RWPE2 (cell line): ENCODE data around the gene FAM124A.

Source experiments
- ATAC-seq: fragments of 200-7000 bp; cut with Tn5 transposase; 3 replicates; pipeline ENCODE4 v1.9.1; 2021; ENCODE audit warnings: low read depth
- DNase-seq: peaks from one replicate; pipeline ENCODE4 v3.0.0-alpha.2; 2020; ENCODE audit warnings: low spot score
- H3K27ac ChIP-seq: fragments of 450-650 bp; 2 replicates; pipeline ENCODE4 v1.5.1; 2017; ENCODE audit warnings: mild to moderate bottlenecking; ENCODE audit not compliant: poor library complexity, severe bottlenecking
- H3K27me3 ChIP-seq: fragments of 250-450 bp; sonication (Bioruptor Pico); 2 replicates; pipeline ENCODE4 v1.5.1; 2021; ENCODE audit warnings: mild to moderate bottlenecking, moderate library complexity; ENCODE audit not compliant: insufficient read depth, poor library complexity, severe bottlenecking
- H3K36me3 ChIP-seq: fragments of 250-450 bp; sonication (Bioruptor Pico); 2 replicates; pipeline ENCODE4 v1.5.1; 2020; ENCODE audit warnings: low read depth, mild to moderate bottlenecking, moderate library complexity
- H3K4me1 ChIP-seq: fragments of 250-450 bp; sonication (Bioruptor Pico); 2 replicates; pipeline ENCODE4 v1.5.1; 2021; ENCODE audit warnings: mild to moderate bottlenecking, moderate library complexity; ENCODE audit not compliant: insufficient read depth, poor library complexity, severe bottlenecking
- H3K4me3 ChIP-seq: fragments of 250-450 bp; sonication (Bioruptor Pico); 2 replicates; pipeline ENCODE4 v1.5.1; 2021; ENCODE audit warnings: mild to moderate bottlenecking, moderate library complexity; ENCODE audit not compliant: severe bottlenecking
- H3K9me3 ChIP-seq: fragments of 250-450 bp; sonication (Bioruptor Pico); 2 replicates; pipeline ENCODE4 v1.5.1; 2021; ENCODE audit warnings: mild to moderate bottlenecking, moderate library complexity; ENCODE audit not compliant: severe bottlenecking
- CTCF ChIP-seq: fragments of 450-650 bp; IDR thresholded peaks from one replicate; pipeline ENCODE4 v1.5.1; 2017; ENCODE audit warnings: mild to moderate bottlenecking, moderate library complexity; ENCODE audit not compliant: poor library complexity, severe bottlenecking

FAM124A gene

DNA sequence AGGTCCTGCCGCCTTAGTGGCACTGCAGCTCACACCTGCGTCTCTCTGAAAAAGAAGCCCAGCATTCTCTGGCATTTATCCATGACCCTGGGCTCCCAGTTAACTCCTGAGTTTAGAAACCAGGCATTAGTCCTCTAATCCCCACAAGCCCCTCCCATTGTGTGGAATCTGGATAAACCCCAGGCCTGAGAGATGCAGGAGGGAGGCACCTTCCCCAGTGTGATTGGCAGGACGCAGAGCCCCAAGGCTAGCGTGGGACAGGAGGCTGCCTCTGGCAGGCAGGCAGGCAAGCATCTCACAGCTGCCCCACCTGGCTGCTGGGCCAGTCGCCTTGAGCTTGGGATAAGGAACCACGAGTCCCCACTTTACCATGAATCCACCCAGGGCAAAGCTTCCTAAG, 106.3 kb downstream of the FAM124A start:
- TF ChIP-seq CTCF: no peak
- no peak overlapping the region for H3K27ac ChIP-seq
- no peak for ATAC-seq
- DNase-seq: no peak
- no peaks in the 10 kb centered on the region for H3K27me3 ChIP-seq
- H3K9me3 ChIP-seq: no peaks in the 10 kb centered on the region
- no peak overlapping the region for H3K4me3 ChIP-seq
- no peaks in the 10 kb centered on the region for H3K4me1 ChIP-seq
- no peaks in the 10 kb centered on the region for H3K36me3 ChIP-seq

DNA sequence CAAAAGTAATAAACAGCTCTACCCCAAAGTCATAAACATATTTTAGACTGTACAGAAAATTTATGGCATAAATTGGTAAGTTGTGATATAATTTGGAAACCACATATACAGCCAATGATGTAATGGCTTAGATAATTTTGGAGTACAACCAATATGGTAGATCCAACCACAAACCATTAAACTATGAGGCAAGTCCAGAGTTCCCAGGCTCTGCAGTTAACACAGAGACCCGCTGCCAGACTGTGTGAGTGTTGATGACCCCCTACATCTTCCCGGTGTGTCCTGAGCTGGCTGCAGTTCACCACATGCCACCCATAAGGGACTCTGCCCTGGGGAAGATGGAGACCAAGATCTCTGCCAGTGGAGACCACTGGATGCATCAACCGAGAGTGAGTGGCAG, 107.4 kb downstream of the FAM124A start:
- no peak for DNase-seq
- Histone ChIP-seq H3K27ac (no peak overlapping the region), H3K9me3 (no peaks in the 10 kb centered on the region), H3K4me1 (no peaks in the 10 kb centered on the region), H3K27me3 (no peaks in the 10 kb centered on the region), H3K4me3 (no peak overlapping the region), H3K36me3 (no peaks in the 10 kb centered on the region)
- no peak for TF ChIP-seq CTCF
- ATAC-seq: no peak

GRCh38 chr13:51330791-51331190, 108.6 kb downstream of the FAM124A start:
- DNase-seq: no peak

DNA sequence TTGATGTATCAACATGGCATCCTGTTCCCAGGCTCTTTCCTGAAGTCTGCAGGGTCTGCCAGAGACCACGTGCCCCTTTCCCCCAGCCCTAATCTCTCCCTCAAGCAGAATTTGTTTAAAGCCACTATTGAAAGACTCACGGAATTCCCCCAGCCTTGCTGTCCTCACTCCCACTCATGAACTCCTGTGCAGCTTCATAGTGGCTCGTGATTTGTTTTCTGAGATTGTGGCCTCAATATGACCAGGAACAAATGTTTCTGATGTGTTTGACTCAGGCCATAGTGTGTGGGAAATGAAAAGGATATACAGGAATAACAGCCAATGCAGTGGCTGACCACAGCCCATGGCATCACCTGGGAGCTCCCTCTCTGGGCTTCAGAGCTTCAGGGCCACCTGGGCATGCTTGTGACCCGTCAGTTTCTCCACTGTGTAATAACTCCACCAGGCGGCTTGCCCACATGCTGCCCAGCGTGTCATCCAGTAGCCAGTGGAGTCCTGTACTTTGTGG, 109.2 kb downstream of the FAM124A start:
- no peaks in the 10 kb centered on the region for H3K36me3 ChIP-seq
- H3K4me1 ChIP-seq: no peaks in the 10 kb centered on the region
- no peak overlapping the region for H3K4me3 ChIP-seq
- H3K27ac ChIP-seq: no peak overlapping the region
- DNase-seq (no peak), ATAC-seq (no peak)
- TF ChIP-seq CTCF: no peak
- no peaks in the 10 kb centered on the region for H3K27me3 ChIP-seq
- H3K9me3 ChIP-seq: no peaks in the 10 kb centered on the region

More at GRCh38 chr13:51330791-51331190, 108.6 kb downstream of the FAM124A start:
- no peaks in the 10 kb centered on the region for H3K27me3 ChIP-seq
- no peak overlapping the region for H3K27ac ChIP-seq
- ATAC-seq: no peak
- H3K9me3 ChIP-seq: no peaks in the 10 kb centered on the region
- H3K4me3 ChIP-seq: no peak overlapping the region
- no peak for TF ChIP-seq CTCF
- H3K36me3 ChIP-seq: no peaks in the 10 kb centered on the region
- no peaks in the 10 kb centered on the region for H3K4me1 ChIP-seq

GRCh38 chr13:51332566-51333361, 110.6 kb downstream of the FAM124A start:
- no peak for TF ChIP-seq CTCF
- Histone ChIP-seq H3K27ac (no peak overlapping the region), H3K4me3 (no peak overlapping the region), H3K36me3 (no peaks in the 10 kb centered on the region), H3K27me3 (no peaks in the 10 kb centered on the region), H3K9me3 (no peaks in the 10 kb centered on the region), H3K4me1 (no peaks in the 10 kb centered on the region)
- no peak for ATAC-seq
- DNase-seq: no peak
